GM21381 (cell line): ENCODE data around the gene LCOR.

Experiments used
- ATAC-seq: cut with Tn5 transposase; IDR thresholded peaks from one replicate; pipeline ENCODE4 v1.9.1; 2021; ENCODE audit warnings: mild to moderate bottlenecking, moderate library complexity; ENCODE audit not compliant: unreplicated experiment

Gene LCOR

DNA sequence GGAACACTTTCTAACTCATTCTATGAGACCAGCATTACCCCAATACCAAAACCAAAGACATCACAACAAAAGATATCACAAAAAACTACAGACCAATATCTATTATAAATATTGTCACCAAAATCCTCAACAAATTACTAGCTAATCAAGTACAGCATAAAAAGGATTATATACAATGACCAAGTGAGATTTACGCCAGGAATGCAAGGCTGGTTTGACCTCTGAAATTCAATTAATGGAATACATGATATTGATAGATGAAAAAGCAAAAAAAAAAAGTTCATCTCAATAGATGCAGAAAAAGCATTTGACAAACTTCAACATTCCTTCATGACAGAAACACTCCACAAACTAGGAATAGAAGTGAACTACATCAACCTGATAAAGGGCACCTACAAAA is 175.3 kb downstream of the LCOR start:
- no peak for ATAC-seq

DNA sequence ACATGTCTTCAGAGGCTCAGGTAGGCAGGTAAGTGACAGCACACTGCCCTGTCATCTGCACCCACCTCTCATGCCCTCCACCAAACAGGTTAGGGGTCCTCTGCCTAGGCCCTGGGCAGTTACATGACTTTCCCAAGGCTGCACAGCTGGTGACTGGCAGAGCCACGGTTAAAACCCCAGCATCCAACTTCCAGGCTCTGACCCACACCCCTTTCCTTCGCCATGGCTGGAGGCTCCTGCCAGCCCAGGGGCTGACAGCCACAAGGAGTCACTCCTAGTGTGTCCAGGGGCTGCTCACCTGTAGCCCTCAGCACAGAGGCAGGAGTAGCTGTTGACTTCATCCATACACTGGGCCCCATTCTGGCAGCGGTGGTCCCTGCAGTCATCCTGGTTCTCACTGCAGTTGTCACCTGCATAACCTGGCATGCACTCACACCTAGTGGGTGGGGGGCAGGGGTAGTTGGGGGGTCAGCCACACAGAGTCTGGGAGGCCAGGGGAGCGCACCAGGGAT is 178.7 kb downstream of the LCOR start:
- ATAC-seq, result no peak

DNA sequence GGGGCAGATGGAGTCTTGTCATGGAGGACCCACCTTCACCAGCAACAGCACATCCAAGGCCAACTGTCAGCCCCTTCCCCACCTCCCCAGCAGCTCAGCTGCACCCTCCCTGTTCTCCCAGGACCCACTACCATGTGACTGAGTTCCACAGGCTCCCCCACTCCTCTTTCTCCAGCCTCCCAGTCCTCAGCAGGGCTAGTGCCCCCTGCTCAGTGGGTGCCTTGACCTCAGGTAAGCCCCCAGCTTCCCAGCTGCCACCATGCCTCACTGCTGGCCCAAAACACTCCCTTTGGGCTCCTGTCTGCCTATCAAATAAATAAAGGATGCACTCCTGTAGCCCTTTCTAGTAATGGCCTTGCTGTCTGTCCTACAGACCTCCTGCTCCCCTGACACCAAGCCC is 179.3 kb downstream of the LCOR start:
- ATAC-seq, result no peak

DNA sequence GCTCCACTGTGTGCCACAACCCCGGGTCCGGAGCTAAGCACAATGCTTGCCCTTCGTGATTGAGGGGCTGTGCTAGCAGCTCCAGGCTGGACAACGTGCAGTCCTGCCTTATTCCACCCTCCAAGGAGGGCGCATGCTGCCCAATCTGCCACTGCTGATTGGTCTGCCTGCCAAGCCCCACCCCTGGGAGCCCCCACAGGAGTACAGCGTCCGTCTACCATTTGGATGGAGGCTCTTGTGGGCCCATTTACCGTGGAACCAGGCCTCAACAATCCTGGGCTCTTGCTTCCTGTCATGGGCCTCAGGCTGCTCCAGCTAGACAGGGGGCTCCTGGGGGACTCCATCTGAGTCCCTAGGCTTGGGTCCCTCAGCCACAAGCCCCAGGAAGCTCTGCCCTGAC is 180.4 kb downstream of the LCOR start:
- no peak for ATAC-seq

DNA sequence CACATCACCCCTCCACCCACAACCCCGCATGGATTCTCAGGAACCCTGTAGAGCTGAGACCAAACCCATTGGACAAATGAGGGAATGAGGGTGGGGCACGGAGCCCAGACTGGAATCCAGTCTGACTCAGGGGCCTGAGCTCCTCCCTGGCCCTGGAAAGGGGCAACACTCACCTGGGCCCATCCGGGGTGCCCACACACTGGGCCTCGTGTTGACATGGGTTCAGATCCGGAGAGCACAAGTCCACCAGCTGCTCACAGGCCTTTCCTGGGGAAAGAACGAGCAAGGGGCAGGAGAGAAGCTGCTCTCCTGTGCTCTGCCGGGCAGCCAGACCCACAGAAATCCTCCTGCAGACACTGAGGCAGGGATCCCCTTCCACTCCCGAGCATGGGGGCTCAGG is 181.5 kb downstream of the LCOR start:
- ATAC-seq, result no peak

DNA sequence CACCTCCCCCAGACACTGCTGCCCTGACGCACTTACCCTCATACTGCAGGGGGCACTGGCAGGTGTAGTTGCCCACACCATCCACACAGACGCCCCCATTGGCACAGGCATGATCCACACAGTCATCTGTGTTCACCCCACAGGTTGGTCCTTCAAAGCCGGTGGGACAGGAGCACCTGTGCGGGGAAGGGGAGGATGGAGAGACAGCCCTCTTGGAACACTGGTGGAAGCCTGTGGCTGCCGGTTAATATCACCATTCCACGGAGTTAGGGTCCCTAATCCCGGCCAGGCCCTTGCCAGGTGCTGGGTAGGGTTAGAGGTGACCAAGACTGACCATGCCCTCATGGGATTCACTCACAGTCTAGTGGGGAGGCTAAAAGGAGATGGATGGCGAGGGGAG is 181.9 kb downstream of the LCOR start:
- ATAC-seq, result no peak

DNA sequence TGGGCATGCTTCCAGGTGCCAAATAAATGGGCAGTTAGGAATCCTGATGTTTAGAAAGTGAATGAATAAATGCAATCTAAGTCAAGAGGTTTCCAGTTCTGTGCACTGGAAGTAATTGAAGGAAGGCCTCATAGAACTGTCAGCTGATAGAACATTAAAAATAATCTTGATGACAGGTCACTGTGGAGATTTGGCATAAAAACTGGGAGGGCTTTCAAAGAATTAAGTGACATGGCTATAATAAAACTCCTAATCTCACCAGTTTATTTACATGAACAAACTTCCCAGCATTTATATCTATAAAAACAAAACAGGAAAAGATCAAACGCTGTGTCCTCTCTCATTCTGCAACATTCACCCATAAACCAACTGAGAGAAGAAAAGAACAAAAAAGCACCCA is 183.1 kb downstream of the LCOR start:
- no peak for ATAC-seq

DNA sequence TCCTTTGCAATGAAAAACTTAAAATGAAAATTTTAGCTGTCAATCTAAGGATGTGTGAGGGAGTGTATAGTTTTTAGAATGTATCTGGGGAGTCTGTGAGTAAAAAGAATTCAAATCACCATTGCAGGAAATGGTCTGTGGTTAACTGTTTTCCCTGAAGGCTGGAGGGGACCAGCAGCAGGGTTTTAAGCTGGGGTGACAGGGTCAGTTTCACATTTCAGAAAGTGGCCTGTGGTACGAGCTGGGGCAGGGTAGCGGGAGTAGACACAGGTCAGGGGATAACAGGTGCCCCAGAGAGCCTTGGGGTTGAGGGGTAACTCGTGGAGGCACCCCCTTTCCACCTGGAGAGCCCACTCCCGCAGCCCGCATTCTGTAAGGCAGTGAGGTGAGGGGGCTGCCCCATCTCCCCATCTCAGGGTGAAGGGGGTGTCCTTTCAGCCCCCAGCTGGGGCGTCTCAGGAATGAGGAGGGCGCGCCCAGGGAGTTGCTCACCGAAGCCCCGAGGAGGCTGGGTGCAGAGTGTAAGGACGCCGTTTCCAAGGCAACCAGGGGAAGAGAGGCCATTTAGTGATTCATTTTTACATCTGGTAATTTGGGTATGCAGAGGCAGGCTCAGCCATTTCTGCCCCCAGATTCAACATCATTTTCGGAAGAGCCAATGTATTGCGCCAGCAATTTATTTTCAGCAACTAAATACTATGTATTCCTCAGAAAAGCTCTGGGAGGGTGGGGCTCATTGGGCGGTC is 184.8 kb downstream of the LCOR start:
- ATAC-seq, result peak; percentile 88

DNA sequence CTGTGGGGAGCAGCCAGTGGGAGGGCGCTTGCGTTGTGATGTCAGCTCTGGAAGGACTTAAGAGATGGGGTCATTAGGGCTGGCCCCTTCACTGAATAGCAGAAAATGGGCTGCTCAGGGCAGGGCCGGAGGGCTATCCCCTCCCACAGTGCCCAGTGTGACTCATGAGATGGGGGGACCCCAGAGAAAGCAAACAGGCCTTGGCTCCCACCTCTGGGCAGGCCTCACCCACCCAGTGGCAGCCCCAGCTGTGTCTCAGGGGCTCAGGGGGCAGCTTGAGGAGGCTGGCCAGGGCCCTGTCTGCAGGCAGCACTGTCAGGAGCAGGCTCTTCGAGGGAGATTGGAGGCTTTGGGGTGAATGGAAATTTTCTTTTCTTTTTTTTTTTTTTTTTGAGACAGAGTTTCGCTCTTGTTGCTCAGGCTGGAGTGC is 185.4 kb downstream of the LCOR start:
- ATAC-seq, result no peak

DNA sequence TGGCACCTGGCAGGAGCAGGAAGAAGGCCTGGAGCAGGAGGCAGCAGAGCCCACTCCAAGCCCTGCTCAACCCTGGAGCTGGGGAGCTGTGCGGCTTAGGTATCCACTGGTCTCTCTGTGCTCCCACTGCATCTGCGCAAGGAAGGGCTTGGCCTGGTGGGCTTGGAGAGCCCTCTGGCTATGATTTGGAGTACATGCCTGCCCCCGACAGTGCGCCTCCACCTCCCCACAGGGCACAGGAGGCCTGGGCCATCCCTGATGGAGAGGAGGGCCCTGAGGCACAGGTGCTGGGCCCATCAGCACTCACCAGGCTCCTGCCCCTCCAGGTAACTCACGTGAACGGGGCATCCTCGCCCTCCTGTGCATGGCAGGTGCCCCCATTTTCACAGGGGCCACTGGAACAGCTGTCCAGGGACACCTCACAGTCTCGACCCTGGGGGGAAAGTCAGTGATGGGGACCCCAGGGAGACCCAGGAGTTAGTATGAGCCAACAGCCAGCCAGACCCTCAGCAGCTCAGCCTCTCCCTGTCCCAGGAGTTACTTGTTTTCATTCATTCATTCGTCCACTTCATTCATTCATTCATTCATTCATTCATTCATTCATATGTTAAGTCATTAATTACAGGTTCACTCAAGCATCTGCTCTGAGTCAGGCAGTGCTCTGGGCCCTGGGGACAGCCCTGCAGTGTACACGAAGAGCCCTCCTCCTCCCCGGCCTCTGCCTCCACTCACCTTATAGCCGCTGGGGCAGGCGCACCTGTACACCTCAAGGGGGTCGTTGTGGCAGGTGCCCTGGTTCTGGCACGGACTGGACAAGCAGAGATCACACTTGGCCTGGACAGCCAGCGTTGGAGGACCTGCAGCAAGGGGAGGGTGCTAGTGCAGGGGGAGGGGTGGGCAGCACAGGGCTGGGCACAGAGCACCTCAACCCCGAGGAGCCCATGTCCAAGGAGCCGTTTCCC is 186.4 kb downstream of the LCOR start:
- ATAC-seq, result no peak

DNA sequence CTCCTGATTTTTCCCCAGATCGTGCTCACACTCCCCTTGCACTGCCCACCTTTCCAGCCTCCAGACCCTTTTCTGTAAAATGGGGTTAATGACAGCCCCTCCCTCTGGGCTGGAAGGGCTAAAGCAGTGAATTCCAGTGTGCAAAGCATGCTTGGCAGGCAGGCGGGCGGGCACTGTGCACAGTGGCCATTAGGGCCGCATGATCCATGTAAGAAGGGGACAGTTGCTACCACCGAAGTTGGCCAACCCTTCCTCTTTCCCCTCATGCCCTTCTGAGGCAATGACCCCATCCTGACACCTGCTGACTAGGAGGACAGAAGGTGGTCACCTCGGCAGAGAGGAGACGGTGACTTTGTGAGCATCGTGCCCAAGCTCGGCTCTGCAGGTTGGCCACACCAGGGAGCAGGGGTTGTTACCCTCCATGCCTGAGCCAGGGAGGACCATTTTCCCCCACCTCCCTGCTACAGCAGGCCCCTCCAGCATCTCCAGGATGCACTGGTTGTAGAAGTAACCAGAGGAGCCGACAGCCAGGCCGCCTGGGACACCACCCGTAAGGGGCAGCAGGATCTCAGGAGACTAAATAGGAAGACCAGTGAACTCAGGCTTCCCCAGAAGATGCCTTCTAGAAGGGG is 187.2 kb downstream of the LCOR start:
- no peak for ATAC-seq

DNA sequence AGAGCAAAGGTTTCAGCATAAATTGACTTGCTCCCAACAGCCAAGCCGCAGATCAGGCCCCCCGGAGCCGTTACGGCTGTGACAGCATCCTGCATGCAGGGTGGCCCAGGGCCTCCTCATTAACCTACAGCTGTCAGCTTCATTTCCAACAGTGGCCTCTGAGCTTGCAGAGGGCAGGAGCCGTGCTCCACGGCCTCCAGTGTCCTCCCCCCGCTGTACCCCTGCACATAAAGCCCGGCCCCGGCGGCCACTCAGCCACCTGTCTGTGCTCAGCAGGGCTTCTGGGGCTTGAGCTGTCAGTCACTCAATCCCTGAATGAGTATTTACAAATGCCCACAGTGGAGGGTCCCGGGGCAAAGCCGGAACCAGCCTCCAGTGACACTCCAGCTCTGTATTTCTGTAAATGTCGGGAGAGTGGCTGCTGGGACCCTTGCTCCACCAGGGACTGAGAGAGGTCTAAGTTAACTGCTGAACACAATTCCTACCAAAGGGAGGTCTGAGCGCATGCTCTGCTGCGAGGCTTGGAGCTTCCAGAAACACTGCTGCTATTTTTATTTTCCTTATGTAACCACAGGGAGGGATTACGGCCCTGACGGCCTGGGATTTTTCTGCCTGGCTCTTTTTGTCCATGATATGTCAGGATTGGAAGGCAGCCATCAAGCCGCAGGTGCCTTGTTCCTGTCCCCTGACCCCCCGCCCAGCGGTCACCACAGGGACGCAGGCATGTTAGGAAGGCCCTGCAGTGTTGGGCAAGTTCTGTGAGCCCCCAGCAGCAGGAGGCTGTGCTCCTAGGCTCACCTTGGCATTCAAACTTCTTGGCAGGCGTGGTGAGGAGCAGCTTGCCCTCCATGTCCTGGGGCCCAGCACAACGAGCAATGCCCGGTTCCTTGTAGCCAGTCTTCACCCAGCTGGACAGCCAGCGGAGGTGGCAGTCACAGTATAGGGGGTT is 188.6 kb downstream of the LCOR start:
- no peak for ATAC-seq

DNA sequence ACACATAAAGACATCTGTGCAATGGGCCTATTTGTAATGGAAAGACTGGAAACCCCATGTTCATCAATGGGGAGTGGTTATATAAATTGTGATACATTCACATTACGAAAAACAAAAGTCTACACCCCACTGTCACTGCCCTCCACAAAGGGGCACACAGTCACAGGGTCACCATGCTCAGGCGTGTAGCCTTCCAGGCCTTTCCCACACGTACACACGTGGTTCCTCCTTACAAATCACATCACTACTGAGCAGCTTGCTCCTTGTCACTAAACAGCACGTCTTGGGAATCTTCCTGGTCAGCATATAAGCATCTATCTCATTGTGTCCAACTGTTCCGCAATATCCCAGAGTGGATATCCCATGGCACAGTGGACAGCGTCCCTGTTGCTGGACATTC is 190.5 kb downstream of the LCOR start:
- no peak for ATAC-seq

DNA sequence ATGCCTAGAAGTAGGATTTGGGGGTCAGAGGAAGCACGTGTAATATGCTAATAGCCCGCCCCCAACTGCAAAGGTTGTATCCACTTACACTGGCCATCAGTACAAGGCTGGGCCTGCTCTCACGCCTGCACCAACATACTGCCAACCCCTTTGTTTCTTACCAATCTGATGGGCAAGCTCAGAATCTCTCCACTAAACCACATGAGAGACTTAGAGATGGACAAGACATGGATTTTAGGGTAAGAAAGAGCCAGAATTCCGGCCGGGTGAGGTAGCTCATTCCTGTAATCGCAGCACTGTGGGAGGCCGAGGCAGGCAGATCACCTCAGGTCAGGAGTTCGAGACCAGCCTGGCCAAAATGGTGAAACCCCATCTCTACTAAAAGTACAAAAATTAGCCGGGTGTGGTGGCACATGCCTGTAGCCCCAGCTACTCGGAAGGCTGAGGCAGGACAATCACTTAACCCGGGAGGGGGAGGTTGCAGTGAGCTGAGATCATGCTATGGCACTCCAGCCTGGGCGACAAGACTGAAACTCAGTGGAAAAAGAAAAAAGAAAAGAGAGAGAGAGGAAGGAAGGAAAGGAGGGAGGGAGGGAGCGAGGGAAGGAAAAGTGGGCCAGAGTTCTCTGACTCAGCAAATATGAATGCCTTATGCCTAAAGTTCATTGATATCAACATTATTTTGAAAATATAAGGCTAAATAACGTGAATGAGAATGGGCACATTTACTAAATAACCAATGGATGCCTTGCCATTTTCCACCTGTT is 191.5 kb downstream of the LCOR start:
- ATAC-seq, result no peak

DNA sequence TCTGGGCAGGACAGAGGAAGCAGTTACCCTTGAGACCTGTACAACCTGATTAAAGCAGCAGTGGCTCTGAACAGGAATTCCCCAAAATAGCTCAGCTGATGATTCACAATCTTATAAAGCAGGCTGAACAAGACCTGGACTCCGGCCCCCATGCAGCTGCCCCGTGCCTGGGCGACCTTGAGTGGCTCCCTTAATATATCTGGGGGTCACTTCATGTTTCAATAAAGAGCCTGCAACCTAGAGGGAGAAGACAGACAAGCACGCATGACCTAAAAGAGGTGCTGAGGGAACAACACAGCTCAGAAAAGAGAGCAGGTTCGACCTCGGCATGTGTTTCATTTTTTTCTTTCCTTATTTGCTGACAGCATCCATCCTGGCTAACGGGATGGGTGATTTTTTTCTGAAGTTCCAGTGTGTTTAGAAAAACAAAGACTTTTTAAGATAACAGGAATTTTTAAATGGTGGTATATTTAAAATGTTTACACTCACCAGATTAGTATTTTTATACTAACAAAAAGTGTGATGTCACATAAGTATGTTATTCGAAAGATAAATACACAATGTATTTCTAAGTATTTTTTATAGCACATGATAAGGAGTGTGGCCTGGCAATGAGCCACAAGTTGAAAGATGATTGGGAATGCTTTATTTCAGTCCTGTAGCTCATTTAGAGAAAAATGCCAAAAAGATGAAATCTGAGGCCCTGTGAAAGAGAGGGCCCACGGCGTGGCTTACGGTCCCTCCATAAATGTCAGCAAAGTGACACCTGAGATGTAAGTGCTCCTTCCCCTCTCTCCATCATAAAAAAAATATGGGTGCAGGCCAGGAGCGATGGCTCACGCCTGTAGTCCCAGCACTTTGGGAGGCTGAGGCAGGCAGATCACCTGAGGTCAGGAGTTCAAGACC is 192.3 kb downstream of the LCOR start:
- ATAC-seq, result no peak

DNA sequence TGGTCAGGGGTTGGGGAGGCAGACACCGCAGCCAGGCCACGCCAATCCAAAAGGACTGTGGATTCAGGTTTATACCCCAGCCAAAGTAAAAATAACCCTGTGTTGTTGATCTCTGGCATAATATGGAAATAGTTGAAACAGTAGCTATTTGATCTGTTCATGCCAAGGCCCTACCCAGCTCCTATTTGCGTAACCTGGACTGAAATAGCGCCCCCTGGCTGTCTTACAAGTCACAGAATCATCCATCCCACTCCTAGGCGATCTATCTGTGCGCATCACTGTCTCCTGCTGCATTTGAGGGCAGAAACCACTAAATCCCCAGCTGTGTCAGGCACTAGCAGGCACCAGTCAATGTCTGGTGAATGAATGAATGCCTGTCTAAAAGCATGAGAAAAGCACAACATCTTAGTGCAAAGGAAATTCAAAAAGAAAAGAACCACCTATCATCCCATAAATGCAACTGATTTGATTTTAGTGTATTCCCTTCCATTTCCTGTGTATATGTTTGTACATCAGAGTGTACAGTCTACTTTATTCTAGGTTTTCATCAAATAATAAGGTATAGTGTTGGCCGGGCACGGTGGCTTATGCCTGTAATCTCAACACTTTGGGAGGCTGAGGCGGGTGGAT is 193.6 kb downstream of the LCOR start:
- no peak for ATAC-seq

DNA sequence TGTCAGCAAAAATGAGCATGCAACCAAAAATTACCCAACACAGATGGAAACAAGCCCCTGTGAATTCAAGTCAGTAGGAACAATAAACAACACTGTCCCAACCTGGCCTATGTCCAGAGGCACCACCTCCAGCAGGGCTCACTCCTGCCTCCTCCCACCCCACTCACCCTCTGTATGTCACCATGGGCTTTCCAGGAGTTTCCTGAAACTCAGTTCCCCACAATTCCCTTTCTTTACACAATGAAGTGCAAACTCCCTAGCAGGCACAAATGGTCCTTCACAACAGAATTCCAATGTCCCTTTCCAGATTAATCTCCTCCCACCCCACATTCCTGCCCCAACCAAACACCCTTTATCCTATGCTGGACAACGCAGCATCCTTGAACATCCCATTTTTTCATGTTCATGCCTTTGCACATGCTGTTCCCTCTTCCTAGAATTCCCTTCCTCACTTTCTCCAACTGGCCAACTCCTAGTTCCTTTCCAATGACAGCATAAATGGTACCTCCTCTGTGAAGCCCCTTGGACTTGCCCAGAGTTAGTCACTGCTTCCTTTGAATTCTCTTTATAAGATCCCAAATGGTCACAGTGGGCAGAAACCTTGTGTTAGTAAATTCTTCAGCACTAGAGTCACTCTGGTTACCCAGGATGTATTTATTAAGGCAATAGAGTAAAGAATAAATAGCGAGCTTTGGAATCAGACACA is 196.2 kb downstream of the LCOR start:
- ATAC-seq, result no peak

DNA sequence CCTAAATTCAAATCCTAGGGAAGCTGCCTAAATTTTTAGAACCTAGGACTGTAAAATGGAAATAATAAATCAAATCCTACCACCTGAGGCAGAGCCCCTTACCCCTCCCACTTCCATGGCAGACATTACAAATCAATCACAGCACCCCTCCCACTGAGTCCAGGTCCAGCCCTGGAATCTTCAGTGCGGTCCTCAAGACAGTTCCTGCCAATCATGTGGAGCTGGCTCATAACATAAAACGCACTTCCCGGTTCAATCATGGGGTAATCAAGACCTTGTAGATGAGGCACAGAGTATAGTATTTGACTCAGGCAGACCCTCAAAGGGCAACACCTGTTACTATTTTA is 196.7 kb downstream of the LCOR start:
- no peak for ATAC-seq
